HG03432 (cell line): ENCODE measurements around the gene USO1.
"Not testable (repeated sequence)": the region's sequence is repeated elsewhere in the genome, so short reads cannot be mapped to it uniquely, and the experiment has no call there.

Source experiments
- ATAC-seq: cut with Tn5 transposase; IDR thresholded peaks from one replicate; pipeline ENCODE4 v1.9.1; 2021; ENCODE audit warnings: mild to moderate bottlenecking, moderate library complexity; ENCODE audit not compliant: unreplicated experiment

Gene USO1, protein sequence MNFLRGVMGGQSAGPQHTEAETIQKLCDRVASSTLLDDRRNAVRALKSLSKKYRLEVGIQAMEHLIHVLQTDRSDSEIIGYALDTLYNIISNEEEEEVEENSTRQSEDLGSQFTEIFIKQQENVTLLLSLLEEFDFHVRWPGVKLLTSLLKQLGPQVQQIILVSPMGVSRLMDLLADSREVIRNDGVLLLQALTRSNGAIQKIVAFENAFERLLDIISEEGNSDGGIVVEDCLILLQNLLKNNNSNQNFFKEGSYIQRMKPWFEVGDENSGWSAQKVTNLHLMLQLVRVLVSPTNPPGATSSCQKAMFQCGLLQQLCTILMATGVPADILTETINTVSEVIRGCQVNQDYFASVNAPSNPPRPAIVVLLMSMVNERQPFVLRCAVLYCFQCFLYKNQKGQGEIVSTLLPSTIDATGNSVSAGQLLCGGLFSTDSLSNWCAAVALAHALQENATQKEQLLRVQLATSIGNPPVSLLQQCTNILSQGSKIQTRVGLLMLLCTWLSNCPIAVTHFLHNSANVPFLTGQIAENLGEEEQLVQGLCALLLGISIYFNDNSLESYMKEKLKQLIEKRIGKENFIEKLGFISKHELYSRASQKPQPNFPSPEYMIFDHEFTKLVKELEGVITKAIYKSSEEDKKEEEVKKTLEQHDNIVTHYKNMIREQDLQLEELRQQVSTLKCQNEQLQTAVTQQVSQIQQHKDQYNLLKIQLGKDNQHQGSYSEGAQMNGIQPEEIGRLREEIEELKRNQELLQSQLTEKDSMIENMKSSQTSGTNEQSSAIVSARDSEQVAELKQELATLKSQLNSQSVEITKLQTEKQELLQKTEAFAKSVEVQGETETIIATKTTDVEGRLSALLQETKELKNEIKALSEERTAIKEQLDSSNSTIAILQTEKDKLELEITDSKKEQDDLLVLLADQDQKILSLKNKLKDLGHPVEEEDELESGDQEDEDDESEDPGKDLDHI

DNA sequence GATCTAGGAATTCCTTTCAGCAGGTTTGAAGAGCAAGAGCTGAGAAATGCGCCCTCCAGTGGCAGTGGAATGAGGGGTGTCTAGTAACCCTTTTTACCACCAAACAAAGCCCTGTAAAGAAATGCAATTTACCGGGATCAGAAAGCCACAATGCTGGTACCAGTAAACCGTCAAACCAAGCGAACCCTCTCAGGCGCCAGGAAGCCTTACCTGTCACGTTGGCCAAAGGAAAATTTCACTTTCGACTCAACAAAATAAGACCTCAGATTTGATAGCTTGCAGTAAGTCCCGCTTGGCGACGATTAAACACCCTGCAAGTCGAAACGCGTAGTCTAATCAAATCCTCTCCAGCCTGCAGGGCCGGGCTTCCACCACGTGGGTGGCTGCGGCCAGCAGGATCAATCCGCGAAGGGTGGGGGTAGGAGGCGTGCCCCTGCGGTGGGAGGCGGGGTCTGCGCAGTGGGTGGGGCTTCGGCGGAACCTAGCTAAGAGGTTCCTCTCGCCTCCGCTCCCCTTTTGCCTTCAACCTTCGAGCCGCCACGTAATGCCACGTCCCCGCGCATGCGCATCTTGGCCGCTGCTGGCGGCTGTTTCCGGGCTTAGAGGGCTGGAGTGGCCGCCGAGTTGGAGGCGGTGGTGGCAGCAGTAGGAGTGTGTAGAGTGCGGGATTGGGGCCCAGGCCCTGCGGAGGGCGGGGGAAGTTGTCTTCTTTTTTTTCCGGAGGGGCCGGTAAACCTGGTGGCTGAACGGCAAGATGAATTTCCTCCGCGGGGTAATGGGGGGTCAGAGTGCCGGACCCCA lies at the start of gene USO1:
TSS of gene USO1 (plus strand) at position 512 of the 801 bp plus-strand sequence. CDS start at position 755, 243 bp downstream.
- ATAC-seq, result peak; percentile 89

DNA sequence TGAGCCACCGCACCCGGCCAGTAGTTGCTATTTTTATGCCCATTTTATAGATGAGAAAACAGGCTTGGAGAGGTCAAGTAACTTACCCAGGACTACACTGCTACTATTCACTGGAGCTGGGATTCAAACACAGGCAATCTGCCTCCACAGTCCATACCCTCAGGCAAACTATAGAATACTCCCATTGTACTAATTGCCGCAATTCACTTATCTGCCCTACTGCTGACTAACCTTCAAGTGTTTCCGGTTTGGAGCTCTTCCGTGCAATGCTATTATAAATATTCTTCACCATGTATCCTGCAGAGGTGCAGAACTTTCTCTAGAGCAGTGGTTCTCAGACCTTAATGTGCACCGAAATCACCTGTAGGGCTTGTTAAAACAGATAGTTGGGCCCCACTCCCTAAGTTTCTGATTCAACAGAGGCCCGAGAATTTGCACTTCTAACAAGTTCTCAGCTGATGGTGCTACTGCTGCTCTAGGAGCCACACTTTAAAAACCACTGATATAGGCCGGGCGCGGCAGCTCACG lies 49.3 kb upstream of the USO1 start:
- no peak for ATAC-seq

DNA sequence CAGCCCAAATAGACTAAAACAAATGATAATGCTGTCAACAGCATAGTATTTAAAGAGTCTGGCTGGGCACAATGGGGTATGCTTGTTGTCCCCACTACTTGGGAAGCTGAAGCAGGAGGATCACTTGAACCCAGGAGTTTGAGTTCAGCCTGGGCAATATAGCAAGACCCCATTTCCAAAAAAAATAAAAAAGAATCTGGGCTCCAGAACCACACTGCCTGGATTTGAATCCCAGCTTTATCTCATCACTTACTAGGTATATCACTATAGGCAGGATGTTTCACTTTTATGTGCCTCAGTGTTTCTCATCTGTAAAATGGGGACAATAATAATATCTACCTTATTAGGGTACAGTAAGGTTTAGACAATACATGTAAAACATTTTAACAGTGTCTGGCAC lies 45.9 kb upstream of the USO1 start:
- no peak for ATAC-seq

DNA sequence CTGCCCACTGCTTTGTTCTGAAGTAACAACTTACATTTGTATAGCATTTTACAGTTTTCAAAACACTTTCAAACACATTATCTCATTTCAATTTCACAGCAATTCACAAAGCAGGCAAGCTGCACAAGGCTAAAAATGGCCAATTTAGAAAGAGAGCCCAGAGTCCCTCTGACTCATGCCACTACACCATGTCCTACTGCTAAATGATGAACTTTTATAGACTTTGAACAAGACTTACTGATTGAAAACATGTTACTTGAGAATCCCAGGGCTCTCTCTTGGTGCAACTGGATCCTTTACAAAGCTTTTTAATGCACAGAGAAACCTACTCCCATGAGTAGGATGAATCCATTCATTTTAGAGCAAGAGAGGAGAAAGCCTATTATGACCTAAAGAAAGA lies 45.4 kb upstream of the USO1 start:
- ATAC-seq, result no peak

DNA sequence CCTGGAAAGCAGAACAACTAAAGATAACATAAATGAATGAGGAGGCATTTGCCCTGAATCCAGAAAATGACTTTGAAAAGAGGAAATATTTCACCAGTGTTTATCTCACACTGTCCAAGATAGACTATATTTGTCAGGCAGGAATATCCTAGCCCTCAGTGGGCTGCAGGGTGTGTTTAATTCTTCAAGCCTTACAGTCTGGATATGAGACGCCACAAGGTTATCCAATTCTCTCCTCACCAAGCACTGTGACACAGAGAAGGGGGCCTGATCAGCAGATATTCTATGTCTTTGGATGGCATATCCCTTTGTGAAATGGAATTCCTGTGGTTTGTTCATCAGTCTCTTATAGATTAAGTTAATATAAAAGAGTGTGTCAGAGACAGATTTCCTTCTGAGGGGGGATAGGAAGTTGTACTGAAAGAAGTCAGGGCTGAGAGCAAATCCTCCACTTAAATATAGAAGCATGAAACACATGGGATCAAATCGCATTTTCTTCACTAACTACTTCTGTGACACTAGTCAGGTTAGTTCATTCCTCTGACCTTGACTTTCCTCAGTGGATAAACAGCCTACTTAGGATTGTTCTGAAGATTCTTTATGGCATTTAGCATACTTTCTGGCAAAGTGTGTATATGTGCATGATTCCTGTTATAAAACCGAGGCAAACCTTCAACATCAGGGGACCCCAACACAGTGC lies 44.4 kb upstream of the USO1 start:
- ATAC-seq, result no peak

DNA sequence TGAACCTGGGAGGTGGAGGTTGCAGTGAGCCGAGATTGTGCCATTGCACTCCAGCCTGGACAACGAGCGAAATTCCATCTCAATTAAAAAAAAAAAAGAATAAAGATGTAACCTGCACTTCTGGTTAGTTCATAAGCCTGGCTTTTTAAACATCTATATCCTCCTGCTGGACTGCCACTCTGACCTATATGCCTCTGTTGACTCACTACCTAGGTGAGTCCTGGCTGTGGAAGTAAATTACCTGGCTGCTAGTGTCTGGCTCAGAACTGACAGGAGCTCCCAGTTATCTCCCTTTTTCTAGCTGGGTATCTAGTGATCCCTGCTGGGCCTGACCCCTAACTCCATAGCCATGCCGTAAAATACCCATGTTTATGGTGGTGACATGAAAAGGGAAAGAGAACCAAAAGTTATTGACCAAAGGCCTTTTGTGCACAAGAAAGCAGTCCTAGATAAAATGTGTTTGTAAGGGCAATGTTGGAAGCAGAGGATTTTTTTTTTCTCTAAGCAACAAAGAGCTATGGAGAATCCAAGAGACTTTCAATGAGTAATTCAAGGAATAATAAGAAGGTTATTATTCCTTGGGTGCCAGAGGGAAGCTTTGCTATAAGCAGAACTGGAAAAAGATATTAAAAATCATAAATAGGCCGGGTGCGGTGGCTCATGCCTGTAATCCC lies 40.8 kb upstream of the USO1 start:
- no peak for ATAC-seq

DNA sequence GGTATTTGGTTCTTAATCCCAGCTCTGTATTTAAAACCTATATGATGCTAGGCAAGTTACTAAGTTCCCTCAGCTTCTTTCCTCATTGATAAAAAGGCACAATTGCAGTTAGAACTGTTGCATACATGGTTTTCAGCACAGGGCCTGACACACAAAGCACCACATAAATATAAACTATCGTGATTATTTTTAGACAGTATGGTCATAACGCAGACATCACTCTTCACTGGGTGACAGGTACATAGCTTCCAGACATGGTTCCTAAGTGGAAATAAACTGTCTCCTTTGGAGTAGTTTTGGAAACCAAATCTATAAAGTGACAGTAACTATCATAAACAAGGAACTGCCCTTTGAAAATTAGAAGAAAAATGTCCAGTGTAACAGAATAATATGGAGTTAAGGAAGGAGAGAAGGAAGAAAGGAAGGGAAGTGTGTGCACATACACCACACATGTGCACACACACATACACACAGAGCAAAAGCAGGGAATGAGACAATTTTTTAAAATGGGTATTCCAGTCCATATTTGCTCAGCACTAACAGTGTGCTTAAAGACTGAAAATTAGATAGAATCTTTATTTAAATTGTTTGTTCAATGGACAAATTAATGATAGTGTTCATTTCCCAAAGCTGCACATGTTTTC lies 38.7 kb upstream of the USO1 start:
- no peak for ATAC-seq

DNA sequence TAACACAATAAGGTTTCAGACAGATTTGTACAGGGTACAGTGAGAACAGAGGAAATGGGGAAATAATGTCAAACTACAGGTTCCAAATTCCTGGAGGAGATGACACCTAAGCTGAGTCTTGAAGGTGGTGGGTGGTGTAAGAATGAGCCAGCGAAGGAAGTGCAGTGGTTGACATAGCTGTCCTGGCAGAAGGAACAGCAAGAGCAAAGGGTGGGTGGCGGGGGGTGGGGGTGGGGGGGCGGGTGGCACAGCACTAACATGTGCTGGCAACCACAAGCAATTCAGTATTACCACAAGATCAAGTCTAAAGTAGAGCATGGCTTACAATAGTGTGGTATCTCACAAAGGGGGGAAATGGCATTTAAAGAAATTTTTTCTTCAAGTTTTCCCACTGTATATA lies 38.0 kb upstream of the USO1 start:
- no peak for ATAC-seq

DNA sequence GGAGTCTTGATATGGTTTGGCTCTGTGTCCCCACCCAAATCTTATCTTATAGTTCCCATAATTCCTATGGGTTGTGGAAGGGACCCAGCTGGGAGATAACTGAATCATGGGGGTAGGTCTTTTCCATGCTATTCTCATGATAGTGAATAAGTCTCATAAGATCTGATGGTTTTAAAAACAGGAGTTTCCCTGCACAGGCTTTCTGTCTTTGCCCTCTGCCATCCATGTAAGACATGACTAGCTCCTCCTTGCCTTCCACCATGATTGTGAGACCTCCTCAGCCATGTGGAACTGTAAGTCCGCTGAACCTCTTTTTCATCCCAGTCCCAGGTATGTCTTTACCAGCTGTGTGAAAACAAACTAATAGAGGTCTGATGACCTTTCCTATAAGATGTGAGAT lies 37.3 kb upstream of the USO1 start:
- not testable (repeated sequence) for ATAC-seq

DNA sequence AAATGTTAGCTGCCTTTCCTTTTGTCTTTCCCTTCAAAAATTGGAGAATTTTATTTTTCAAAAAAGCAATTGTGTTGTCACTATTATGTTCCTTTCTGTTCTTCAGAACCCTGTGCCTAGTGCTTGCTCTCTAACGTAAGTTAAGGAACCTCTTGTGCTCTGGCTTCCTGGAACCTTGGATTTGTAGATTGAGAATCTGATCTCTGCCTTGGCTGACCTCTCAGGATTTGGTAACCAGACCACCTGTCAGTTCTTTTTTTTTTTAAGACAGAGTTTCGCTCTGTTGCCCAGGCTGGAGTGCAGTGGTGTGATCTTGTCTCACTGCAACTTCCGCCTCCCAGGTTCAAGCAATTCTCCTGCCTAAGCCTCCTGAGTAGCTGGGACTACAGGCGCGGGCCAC lies 32.3 kb upstream of the USO1 start:
- ATAC-seq, result not testable (repeated sequence)

DNA sequence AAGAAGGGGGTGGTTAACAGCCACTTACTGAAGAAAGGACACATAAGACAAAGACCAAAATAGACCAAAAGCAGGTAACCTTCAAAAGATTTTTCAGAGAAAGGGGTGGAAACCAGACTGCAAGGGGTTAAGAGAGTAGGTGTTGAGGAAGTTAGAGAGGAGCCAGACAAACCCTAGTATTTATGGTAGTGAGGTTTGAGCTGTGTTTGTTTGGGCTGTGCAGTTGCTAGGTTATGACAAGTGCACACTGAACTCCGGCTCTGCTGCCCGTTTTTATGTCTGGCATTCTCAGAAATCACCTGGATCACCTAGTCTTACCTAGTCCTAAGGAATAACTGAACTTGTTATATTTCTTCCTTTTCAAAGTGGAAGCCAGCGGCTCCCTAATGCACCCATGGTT lies 28.3 kb upstream of the USO1 start:
- no peak for ATAC-seq

DNA sequence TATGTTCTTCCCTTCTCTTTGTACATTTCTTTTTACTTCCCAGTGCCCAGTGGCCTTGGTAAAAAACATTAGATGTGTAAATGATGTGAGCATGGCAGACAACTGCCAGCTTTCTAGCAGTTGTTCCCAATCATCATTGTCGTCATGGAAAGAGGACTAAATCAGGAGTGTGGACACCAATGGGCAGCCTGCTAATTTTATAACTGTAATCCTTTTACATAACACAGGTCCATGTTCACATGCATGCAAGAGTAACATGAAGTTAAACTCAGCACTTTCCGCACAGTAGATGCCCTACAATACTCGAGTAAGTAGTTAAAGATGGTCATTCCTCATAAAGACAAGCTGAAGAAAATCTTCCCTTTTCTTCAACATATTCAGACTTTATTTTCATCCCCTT lies 27.8 kb upstream of the USO1 start:
- no peak for ATAC-seq

DNA sequence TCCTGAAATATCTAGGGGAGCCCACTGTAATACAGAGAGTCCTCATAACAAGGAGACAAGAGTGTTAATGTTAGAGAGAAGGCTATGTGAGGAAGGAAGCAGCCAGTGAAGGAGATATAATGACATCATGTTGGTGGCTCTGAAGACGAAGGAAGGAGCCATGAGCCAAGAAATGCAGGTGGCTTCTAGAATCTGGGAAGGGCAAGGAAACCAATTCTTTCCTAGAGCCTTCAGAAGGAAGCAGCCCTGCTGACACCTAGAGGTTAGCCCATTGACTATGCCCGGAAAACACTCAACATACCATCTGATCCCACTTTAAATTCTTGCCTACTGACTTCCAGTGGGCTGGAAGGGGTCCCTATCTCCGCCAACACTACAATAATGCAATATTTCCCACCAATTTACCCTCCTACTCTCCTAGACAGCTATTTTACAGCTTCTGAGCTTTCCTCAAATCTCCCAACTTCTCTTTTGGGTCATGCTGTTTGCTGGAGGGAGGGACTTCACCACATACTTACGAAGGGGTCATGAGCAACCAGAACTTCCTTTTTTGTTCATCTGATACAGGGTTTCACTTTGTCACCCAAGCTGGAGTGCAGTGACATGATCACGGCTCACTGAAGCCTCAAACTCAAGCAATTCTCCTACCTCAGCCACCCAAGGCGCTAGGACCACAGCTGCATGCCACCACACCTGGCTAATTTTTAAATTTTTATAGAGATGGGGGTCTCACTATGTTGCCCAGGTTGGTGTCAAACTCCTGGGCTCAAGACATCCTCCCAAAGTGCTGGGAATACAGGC lies 26.0 kb upstream of the USO1 start:
- ATAC-seq, result peak; percentile 95

DNA sequence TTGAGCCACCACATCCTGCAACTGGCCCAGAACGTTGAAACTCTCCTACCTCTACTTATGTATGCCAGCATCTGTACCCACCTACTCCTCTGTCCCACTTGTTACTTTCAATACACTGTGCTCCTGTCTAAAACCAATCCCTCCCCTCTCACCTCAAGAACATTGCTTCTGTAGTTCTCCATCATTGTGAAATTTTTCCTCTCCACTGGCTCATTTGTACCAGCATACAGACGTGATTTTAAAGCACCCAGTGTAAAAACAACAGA lies 25.5 kb upstream of the USO1 start:
- ATAC-seq, result peak; percentile 62

DNA sequence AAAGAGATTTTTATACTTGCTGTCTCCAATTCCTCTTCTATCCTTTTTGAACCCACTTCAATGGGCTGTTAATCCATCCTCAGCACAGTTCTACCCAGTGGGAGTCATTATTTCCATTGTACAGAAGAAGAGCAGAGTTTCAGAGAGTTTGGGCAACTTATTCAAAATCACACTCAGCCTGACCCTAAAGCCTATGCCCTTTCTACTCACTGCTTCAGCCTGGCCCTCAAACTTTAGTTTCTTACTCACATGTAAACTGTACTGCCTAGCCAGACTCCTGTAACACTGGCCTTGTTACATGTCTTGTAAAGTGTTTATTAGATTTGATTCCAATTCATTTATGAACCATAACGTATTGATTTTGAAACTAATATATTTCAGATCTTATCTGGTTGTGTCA lies 25.1 kb upstream of the USO1 start:
- peak; percentile 10 for ATAC-seq

DNA sequence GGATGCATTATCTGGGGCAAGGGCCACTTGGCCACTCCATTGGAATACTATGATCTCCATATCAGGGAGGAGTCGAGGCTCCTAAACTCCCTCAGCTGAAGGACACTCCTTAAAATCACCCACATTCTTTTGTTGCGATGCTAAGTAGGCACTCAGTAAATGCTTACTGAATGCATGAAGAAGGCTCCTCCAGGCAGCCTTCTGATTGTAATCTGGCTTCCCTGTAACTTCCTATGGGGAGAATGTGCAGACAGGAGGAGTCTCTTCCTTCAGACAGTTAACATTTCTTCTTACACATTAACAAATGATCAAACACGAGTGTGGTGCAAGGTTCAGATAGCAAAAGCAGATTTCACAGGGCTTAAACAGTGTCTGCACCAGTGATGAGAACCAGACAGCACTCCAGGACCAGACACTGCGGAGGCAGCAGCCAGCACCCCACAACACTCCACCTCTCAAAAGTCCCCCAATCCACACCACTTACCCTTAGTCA lies 21.4 kb upstream of the USO1 start:
- ATAC-seq, result no peak

DNA sequence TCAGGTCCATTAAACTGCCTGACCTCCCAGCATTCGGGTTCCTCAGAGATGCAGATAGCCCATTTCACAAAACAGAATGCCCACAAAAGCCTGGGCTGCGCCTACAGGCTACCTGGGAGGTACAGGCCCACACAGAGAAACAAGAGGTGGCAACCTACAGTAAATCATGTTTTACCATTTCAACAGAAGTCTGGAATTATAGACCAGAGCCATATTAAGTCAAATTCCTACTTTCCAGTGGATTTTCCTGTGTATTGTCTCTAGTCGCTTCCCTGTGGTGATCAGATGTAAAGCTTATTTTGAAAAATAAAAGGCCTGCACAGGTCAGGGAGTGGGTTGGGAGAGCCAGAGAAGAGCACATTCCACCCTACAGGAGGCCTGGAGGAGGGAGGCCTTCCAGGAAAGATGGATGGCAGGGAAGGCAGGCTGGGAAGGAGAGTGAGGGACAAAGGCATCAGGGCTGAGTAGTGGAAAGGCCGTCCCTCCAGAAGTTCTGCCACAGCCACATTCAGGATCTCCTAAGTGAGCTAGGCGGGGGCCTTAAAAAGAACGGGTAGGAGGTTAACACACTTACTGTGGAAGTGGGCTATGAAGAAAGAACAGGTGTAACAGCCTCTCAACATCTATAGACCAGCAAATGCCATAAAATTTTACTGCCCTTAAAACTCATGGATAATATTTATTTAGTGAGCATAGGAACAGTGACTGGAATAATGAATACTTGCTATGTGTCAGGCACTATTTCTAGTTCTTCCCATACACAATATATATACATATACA lies 19.0 kb upstream of the USO1 start:
- ATAC-seq, result no peak
